OCI-LY3 (cell line): ENCODE measurements around the gene C13orf46.

Experiments
- EZH2phosphoT487 ChIP-seq: fragments of 200-600 bp; shearing (Covaris generic); IDR thresholded peaks from 2 replicates; pipeline ENCODE4 v1.6.1; 2018; ENCODE audit warnings: antibody characterized with exemption, mixed run types, low read depth
- TF ChIP-seq, protein P1 (sequence below): fragments of 200-600, 300-600 bp; sonication (generic); IDR thresholded peaks from 2 replicates; pipeline ENCODE4 v1.5.1; 2014; ENCODE audit warnings: antibody characterized with exemption, low read length, low read depth

DNA sequence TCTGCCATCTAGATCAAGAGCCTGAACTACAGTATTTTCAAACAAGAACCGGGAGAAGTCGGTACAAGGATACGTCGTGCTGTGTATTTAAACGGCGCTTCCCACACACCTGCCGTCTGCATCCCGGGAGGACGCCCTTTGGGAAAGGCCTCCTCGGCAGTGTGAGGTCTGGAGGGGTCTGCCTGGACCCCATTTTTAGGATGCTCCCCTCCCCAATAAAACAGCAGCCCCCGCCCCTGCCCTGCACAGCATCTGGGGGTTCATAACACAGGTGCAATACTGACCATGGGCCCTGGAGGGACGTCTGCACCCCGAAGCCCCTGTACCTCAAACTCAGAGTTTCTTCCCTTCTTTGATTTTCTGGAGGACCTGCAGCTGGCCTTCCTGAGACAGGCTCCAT lies 4.1 kb upstream of the C13orf46 start:
- TF ChIP-seq, protein P1, sequence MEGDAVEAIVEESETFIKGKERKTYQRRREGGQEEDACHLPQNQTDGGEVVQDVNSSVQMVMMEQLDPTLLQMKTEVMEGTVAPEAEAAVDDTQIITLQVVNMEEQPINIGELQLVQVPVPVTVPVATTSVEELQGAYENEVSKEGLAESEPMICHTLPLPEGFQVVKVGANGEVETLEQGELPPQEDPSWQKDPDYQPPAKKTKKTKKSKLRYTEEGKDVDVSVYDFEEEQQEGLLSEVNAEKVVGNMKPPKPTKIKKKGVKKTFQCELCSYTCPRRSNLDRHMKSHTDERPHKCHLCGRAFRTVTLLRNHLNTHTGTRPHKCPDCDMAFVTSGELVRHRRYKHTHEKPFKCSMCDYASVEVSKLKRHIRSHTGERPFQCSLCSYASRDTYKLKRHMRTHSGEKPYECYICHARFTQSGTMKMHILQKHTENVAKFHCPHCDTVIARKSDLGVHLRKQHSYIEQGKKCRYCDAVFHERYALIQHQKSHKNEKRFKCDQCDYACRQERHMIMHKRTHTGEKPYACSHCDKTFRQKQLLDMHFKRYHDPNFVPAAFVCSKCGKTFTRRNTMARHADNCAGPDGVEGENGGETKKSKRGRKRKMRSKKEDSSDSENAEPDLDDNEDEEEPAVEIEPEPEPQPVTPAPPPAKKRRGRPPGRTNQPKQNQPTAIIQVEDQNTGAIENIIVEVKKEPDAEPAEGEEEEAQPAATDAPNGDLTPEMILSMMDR: no peak
- TF ChIP-seq EZH2phosphoT487: no peak
